ENCODE measurements around the gene LIPT1.
"Not testable (repeated sequence)": the region's sequence is repeated elsewhere in the genome, so short reads cannot be mapped to it uniquely, and the experiment has no call there.

LIPT1 gene
- total RNA-seq = 5.1 to 11.0 reads per million in 2 donors

DNA sequence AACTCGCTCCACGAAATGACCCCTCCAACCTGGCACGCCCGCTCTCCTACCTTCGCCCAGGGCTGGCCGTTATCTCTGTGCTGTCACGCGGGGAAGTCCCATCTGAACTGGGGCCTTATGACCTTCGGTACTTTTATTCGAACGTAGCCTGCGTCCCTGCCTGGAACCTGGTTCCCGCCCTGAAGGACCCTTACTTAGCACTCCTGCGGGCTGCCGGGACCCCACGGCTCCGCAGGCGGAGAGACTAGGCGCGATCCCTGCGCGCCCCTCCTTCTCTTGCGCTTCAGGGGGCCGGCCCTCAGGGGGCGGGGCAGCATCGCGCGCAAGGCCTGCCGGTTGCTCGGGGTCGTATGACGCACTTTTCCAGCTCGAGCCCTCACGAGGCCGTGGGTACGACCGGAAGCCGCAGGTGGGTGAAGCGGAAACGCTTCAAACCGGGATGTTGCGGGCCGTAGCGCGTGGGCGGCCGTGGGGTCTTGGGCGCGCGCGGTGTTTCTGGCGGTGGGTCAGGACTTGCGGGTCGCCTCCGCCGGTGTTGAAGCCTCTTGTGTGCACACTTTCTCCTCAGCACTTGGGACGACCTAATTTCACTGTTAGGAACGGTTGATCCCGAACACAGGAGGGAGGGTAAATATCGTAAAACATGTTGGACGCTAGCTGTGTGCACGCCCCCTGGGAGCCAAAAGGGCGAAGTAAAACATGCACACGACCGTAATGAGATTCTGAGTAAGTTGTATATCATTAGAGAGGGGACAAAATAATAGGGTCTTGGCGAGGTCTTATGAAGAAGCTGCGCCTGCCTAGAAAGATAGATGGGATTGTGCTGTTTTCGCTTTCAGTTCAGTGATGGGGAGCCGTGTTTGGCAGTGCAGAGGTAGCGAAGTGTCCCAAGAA is at the start of gene LIPT1, which contains the start of gene TSGA10:
LIPT1 (plus strand) TSS at position 325 of the 894 bp plus-strand sequence. CDS start 6,991 bp downstream, outside the sequence.
TSGA10 (minus strand) TSS at position 300 of the 894 bp plus-strand sequence. CDS start 45,503 bp downstream, outside the sequence.
- peak; percentile 89 for DNase-seq

DNA sequence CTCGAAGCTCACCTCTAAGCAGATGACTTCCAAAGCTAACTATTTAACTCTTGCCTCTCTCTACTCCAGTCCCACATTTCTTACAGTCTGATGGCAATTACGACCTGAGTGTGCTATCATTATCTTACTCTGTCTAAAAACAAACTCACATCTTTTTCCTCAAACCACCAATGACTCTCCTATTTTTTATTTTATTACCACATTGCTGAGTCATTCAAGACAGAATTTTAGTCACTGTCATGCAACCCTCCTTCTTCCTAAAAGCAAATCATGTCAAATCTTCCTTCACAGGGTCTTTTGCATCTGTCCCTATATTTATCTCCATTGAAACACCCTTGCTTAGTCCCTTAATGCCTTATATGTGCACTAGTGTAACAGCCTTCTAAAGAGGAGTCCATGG is 47.9 kb upstream of the LIPT1 start:
- no peak for DNase-seq

- DNase-seq = no peak
These were observed 43.5 kb upstream of the LIPT1 start for GRCh38 chr2:99111236-99111635.

GRCh38 chr2:99111945-99112344 is 42.8 kb upstream of the LIPT1 start:
- DNase-seq = no peak

GRCh38 chr2:99112617-99113016 is 42.1 kb upstream of the LIPT1 start:
- no peak for DNase-seq

GRCh38 chr2:99127981-99128380 is 26.8 kb upstream of the LIPT1 start:
- DNase-seq = no peak

- not testable (repeated sequence) for DNase-seq
These were observed 19.7 kb upstream of the LIPT1 start for GRCh38 chr2:99135044-99135556.

DNA sequence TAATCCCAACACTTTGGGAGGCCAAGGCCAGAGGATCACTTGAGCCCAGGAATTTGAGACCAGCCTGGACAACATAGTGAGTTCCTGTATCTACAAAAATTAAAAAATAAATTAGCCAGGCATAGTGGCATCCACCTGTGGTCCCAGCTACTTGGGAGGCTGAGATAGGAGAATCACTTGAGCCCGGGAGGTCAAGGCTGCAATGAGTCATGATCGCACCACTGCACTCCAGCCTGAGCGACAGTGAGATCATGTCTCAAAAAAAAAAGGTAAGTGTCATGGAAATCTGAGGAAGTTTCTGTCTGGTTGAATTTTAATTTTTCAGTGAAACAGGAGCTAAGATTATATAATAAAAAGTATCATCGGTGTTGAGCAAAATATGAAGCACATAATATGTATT is 15.8 kb upstream of the LIPT1 start:
- DNase-seq = no peak

- DNase-seq = no peak
These were observed 14.5 kb upstream of the LIPT1 start for GRCh38 chr2:99140056-99140859.

DNA sequence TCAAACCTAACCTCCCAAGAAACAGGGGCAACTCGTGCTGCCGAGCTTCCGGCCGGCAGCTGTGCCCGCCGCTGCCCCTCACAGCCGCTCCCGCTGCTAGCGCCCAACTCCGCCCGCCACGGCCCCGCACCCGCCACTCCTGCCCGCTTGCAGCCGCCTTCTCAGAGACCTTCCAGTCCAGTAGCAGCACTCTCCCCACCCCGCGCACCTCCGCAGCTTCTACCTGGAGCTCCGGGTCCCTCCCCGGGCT is 14.0 kb upstream of the LIPT1 start:
- DNase-seq = no peak

- DNase-seq = peak; percentile 96
These were observed 13.4 kb upstream of the LIPT1 start, which contains the start of gene C2orf15 for GRCh38 chr2:99141110-99142108. Gene C2orf15 (plus strand): TSS chr2:99141707. CDS start chr2:99150559, 8,852 bp downstream.

GRCh38 chr2:99150706-99151105 is 4.1 kb upstream of the LIPT1 start:
- no peak for DNase-seq

- no peak for DNase-seq
These were observed 2.4 kb upstream of the LIPT1 start for GRCh38 chr2:99152199-99152895.

DNA sequence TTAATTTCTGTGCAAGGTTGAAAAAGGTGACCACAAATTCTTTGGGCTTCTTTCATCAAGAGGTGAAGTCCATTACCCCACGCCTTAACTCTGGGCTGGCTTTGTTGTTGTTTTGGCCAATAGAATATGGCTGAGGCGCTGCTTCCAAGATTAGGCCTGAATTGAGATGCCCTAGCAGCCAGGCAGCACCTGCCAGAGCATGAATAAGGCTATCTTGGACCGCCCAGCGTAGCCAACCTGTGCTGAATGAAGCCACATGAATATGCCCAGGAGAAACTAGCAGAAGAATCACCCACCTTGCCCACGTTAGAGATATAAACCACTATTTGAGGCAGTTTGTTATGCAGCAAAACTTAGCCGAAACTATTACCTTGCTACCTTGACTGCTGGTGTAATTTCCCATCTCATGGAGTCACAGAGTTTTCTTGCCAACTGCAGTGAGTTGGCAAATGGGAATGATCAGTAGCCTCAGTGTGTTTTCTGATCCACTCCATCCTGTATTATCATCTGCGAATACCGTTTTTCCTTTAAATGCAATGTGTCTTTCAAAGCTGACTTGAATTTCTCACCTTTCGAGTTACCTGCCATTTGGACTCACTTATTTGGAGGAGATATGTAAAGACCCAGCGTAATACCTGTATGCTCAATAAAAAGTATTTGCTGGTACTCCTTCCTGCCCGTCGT is 704 bp upstream of the LIPT1 start:
- DNase-seq = no peak

DNA sequence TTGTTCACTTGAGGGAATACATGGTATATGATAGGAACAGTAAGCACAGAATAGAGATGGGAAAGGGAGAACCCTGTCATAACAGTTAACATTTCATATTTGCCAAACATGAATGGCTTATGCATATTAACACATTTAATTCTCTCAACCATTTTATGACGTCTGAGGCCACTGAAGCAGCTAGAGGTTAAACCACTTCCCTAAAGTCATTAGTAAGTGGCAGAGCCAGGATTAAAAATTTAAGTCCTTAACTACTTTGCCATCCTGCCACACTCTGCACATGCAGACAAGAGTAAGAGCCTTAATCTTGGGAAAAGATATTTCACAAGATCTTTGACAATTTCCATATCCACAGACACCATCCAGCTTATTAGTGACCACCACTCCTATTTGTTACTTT is 2.1 kb downstream of the LIPT1 start:
- no peak for DNase-seq

GRCh38 chr2:99158599-99158998 is 3.8 kb downstream of the LIPT1 start:
- no peak for DNase-seq

DNA sequence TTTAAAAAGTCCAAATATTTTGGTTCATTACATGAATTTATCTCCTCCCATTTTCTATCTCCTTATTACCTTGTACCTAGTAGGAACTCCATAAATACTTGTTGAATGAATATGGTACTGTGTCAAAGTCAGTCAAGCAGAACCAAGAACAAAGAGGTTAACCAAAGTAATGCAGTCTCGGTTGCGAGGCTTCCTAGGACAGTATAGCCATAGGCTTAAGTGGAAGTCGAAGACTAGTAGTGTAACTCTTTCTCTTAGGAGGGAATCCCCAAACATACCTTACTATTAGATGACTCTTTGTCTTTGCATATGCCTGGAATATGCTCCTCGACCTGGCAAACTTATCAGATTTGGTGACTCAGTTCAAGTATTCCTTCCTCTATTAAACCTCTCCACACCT is 4.8 kb downstream of the LIPT1 start:
- DNase-seq = no peak

DNA sequence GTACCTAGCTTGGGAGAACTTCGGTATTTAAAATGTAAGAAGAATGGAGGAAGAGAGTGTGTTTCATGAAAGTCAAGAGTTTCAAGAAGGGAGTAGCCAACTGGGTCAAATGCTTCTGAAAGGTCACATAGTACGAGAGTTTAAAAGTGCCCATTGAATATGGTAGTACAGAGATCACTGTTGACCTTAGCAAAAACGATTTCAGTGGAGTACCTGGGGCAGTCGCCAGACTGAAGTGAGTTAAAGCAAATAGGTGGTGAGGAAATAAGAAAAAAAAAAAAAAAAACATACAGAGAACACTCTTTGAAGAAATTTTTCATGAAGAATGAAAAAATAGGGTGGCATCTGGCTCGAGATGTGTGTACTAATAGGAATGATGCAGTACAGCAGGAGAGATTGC is 11.5 kb downstream of the LIPT1 start:
- no peak for DNase-seq

DNA sequence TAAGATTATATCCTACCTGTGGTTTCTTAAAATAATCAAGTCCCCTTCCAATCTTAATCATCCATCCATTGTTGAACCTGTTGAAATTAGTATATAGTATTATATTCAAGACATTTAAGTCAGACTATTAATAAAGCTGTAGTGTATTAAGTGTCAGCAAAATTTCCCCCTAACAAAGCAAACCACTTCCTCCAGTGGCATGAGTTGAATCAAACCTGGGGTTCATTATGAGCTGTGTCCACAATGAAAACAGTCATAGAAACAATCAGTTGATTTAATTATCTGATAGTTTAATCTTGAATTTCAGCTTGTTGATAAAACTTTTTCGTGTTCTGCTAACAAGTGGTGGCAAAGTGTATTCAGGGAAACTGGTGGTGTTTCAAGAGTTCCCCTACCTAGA is 14.8 kb downstream of the LIPT1 start:
- DNase-seq = no peak

GRCh38 chr2:99171377-99172140 is 16.8 kb downstream of the LIPT1 start:
- DNase-seq = no peak
